GDM1 (cell line): ENCODE results near the gene SUCLG2.

Experiments used
- DNase-seq: peaks from one replicate; lab custom pipeline; 2025; lab: John Stamatoyannopoulos, UW

Gene SUCLG2

GRCh38 chr3:67384016-67384415 lies 270.4 kb downstream of the SUCLG2 start:
- no peak for DNase-seq

DNA sequence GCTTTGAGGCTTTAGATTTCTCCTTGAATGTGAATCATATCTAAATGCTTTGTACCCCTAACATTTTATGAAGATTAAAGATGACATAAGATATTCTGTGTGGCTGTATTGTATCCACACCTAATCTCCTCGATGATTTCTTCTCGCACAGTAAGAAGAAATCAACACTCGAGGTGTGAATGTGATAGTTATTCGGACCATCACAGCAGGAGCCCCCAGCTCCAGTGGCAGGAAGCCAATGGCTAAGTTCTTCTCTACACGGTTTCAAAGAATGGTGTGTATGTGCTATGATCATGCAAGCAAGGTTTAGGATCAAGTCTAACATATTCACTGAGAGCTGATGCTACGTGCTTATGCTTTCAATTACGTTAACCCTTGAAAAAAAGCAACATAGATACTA lies 271.0 kb downstream of the SUCLG2 start:
- DNase-seq, result no peak

DNA sequence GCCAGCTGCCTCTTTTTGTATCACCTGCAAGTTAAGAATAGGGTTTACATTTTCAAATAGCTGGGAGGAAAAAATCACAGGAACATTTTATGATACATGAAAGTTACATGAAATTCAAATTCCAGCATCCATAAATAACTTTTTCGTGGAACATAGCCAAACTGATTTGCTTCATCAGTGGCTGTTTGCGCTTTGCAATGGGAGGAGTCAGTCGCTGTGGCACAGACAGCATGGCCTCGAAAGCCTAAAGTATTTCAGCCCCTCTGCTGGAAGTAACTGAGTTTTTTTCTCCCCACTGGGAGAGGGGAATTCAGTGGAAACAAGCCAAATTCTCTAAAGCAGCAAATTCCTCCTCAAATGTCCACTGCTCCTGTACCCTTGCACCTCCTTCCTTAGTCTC lies 271.9 kb downstream of the SUCLG2 start:
- no peak for DNase-seq

DNA sequence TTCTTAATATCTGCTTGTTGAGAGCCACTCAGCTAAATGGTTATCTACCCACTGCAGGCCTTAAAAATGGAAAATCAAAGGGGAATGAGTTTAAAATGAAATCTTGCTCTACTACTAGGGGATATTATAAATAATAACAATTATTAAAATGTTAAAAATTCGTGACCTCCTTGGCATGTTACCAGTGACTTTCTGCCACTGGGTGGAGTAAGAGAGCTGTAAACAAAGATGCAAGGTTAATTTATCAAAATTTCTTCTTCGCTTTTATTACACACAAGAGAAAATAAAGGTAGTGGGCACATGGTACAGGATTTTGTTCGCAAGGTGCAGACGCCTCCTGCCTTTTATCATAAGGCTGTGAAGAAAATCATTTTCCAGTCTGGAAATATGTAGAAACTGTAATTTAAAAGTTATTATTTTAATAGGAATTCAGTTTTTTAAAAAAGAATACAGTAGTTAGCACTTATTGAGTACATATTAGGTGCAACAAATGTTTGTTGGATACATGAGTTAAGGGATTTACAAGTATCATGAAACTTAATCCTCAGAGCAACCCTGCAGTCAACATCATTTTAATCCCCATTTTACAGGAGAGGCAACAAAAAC lies 272.6 kb downstream of the SUCLG2 start:
- DNase-seq, result no peak

DNA sequence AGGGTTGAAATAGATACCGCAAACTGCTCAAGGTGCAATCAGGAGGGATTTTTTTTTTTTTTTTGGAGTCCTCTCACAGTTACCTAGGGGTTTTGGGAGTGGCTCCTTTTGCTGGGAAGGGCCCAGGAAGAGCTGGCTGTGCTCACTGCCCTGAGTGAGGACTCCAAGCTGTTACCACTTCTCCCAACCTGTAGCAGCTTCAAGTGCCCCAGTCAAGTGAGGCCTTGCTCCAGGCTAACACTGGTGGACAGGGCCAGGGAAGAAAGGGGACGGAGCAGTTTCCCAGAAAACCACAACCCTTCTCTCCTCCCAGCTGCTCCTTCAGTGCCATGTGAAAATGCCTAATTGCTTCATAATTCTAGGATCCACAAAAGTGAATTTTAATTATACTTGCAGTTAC lies 274.3 kb downstream of the SUCLG2 start:
- DNase-seq, result no peak

GRCh38 chr3:67377299-67377698 lies 277.1 kb downstream of the SUCLG2 start:
- no peak for DNase-seq

DNA sequence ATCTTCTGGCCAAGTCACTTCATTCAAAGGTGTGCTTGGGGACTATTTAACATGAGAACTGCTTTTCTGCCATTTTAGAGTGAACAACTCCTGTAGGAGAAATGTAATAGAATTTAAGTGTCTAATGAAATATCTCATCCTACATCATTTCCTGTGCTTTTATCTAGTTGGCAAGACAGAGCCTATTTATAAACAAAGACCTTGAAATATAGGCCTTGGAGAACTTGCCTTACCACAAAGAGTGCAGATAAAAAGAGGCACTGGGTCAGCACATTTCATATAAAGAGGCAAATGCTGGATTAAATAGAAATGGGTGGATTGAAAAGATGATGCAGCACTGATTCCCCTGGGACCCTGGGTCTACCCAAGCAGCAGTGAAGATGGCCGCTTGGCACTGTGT lies 278.0 kb downstream of the SUCLG2 start:
- DNase-seq, result no peak

DNA sequence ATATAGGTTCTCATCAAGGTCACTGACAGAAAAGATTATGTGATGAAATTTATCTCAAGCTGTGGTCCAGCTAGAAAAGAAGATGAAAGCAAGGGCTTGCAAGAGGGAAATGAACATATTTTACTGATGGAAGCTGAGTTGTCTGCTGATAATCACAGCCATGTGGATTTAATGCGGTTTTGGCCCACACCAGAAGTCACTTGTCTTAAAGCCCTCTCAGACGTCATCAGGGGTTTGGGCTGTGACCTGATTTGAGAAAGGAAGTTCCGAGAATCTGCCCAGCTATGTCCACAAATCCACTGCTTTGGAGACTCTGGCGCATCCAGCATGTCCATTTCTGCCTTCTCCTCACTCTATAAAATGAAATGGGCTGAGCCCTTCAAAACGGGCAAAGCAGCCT lies 278.4 kb downstream of the SUCLG2 start:
- no peak for DNase-seq

DNA sequence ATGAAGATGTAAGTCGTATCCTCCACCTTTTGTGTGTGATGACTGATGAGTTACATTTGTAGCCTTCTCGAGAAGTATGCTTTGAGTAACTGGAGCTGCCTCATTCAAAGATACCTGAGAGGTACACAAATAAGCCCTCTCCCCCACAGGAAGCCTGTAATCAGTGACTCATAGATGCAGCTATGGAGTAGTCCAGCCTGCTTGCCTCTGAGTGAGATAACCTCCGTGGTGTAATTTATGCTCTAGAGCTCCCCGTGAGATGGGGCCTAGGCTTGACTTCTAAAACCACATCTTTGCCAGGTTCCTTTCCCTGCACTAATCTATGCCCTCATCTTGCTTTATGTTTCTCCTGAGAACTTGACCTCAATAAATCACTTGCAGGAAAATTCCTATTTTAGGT lies 291.7 kb downstream of the SUCLG2 start:
- DNase-seq, result no peak

DNA sequence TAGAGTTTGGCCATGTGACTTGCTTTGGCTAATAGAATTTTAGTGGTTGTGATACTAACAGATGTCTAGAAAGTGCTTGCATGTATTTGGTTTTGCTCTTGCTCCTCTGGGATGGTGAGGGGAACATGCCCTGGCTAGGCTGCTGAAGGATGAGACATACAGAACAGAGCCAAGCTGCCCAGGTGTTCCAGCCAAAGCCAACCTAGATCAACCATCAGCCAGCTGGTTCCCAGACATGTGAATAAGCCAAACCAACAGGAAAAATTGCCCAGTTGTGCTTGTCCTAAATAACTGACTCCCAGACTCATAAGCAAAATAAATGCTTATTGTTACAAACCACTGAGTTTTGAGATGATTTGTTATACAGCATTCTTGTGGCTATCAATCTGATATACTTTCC lies 292.6 kb downstream of the SUCLG2 start:
- DNase-seq, result no peak

- no peak for DNase-seq
Observed at GRCh38 chr3:67361323-67361722, 293.1 kb downstream of the SUCLG2 start.

DNA sequence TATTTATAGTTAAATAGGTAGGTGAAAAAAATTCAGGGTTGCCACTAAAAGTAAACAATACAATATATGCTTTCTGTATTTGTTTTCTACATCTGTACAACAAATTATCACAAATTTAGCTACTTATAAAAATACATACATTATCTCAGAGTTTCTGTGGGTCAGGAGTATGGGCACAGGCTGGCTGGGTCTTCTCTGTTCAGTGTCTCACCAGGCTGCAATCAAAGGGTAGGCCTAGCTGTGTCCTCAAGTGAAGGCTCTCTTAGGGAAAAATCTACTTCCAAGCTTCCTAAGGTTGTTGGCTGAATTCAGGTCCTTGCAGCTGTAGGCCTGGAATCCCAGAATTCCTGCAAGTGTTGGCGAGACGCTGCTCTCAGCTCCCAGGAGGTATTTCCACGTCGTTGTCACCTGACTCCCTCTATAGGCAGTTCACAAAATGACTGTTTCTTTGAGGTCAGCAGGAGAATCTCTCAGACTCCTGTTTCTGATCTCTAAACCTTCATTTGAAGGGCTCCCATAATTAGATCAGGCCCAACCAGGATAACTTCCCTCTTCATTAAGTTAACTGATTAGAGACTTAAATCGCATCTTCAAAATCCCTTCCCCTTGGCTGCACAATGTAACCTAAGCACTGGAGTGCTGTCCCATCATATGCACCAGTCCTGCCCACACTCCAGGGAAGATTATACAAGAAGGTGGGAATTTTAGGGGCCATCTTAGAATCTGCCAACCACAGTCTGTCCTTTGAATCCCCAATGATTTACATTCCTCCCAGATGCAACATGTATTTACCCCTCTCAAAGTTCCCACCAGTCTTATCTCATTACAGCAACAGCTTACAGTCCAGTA lies 296.6 kb downstream of the SUCLG2 start:
- DNase-seq, result no peak

DNA sequence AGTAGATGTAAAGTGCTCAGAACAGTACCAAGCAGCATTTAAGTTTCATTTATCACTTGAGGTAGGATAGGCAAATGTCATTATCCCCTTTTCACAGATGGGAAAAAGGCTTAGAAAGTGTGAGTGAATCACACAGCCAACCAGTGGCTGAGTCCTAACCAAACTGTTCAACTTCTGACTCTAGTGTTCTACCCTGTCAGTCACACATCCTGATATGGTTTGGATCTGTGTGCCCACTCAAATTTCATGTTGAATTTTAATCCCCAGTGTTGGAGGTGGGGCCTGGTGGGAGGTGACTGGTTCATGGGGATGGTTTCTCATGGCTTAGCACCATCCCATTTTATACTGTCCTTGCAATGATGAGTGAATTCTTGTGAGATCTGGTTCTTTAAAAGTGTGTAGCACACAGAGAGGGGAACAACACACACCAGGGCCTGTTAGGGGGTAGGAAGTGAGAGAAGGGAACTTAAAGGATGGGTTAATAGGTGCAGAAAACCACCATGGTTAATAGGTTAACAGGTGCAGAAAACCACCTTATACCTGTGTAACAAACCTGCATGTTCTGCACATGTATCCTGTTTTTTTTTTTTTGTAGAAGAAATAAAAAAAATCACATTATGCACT lies 304.7 kb downstream of the SUCLG2 start:
- DNase-seq, result no peak

DNA sequence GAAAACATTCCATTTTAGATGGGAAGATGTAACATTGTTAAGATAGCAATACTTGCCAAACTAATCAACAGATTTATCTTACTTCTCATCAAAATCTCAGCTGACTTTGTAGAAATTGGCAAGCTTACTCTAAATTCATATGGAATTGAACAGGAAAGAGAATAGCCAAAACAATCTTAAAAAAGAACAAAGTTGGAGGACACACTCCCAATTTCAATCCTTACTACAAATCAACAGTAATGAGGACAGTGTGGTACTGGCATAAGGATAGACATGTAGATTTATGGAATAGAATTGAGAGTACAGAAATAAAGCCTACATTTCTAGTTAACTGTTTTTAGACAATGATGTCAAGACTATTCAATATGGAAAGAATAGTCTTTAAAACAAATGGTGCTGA lies 308.3 kb downstream of the SUCLG2 start:
- DNase-seq, result no peak

GRCh38 chr3:67335813-67336212 lies 318.6 kb downstream of the SUCLG2 start:
- DNase-seq, result no peak

- DNase-seq, result no peak
Observed at GRCh38 chr3:67334588-67334987, 319.8 kb downstream of the SUCLG2 start.

DNA sequence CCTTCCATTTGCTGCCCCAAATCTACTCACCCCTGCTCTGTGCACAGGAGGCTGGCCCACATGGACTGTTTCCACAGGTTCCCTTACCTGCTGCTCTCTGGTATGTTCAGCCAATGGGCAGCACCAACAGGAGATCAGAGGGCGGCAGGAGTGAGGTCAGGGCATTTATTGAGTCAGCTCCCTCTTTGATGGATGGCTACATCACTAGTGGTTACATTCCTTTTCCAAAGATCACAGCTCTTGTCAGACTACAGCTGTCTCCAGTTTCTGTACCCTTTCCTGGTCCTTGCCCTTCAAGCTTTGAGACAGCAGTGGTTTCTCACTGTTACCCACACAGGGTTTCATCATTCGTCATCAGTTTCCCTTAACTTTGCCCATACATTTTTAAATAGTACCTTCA lies 325.1 kb downstream of the SUCLG2 start:
- DNase-seq, result no peak

GRCh38 chr3:67327582-67327981 lies 326.8 kb downstream of the SUCLG2 start:
- DNase-seq, result no peak

GRCh38 chr3:67325231-67325630 lies 329.2 kb downstream of the SUCLG2 start:
- DNase-seq, result no peak
